SK-N-SH treated with all-trans-retinoic acid at 6 μM for 48 hours (cell line): ENCODE measurements around the gene SUMO1.

Source experiments
- ATAC-seq: fragments of 200-7000 bp; cut with Tn5 transposase; 3 replicates; pipeline ENCODE4 v1.9.1; 2020; ENCODE audit warnings: mild to moderate bottlenecking, moderate library complexity
- ARNTL ChIP-seq: fragments of 450-650 bp; formaldehyde crosslinking; IDR thresholded peaks from 2 replicates; pipeline ENCODE4 v1.5.0; 2020; ENCODE audit warnings: low read depth, mild to moderate bottlenecking, moderate library complexity, borderline replicate concordance
- BACH2 ChIP-seq: fragments of 250-450 bp; sonication (Bioruptor Pico); IDR thresholded peaks from 2 replicates; pipeline ENCODE4 v1.9.0; 2021; ENCODE audit warnings: mild to moderate bottlenecking, borderline replicate concordance
- CREB5 ChIP-seq: fragments of 250-450 bp; sonication (Bioruptor Pico); IDR thresholded peaks from 2 replicates; pipeline ENCODE4 v1.5.1; 2020; ENCODE audit warnings: low read depth, mild to moderate bottlenecking, moderate library complexity
- CSDC2 ChIP-seq: fragments of 250-450 bp; sonication (Bioruptor Pico); IDR thresholded peaks from 2 replicates; pipeline ENCODE4 v1.5.0; 2020; ENCODE audit warnings: mild to moderate bottlenecking, moderate library complexity
- CSRNP3 ChIP-seq: fragments of 250-450 bp; sonication (Bioruptor Pico); IDR thresholded peaks from 2 replicates; pipeline ENCODE4 v1.5.1; 2021; ENCODE audit warnings: mild to moderate bottlenecking, moderate library complexity
- ESRRG ChIP-seq: fragments of 250-450 bp; sonication (Bioruptor Pico); IDR thresholded peaks from 2 replicates; pipeline ENCODE4 v1.6.1; 2021; ENCODE audit warnings: mild to moderate bottlenecking
- ISL1 ChIP-seq: fragments of 250-450 bp; sonication (Bioruptor Pico); IDR thresholded peaks from 2 replicates; pipeline ENCODE4 v2.1.2; 2022; ENCODE audit warnings: mild to moderate bottlenecking, moderate library complexity
- OSR1 ChIP-seq: fragments of 250-450 bp; sonication (Bioruptor Pico); IDR thresholded peaks from 2 replicates; pipeline ENCODE4 v1.8.0; 2022; ENCODE audit warnings: moderate library complexity, mild to moderate bottlenecking, inconsistent platforms
- PATZ1 ChIP-seq: fragments of 250-450 bp; sonication (Bioruptor Pico); IDR thresholded peaks from 2 replicates; pipeline ENCODE4 v1.8.0; 2020; ENCODE audit warnings: mild to moderate bottlenecking, moderate library complexity, borderline replicate concordance
- POU6F1 ChIP-seq: fragments of 250-450 bp; sonication (Bioruptor Pico); IDR thresholded peaks from 2 replicates; pipeline ENCODE4 v1.8.0; 2021; ENCODE audit warnings: low read depth, mild to moderate bottlenecking, moderate library complexity, borderline replicate concordance
- PPARA ChIP-seq: fragments of 250-450 bp; sonication (Bioruptor Pico); IDR thresholded peaks from 2 replicates; pipeline ENCODE4 v1.5.0; 2020; ENCODE audit warnings: mild to moderate bottlenecking, borderline replicate concordance
- RARB ChIP-seq: fragments of 250-450 bp; sonication (Bioruptor Pico); IDR thresholded peaks from 2 replicates; pipeline ENCODE4 v1.8.0; 2021; ENCODE audit warnings: mild to moderate bottlenecking, moderate library complexity
- TCF4 ChIP-seq: fragments of 250-450 bp; sonication (Bioruptor Pico); IDR thresholded peaks from 2 replicates; pipeline ENCODE4 v1.8.0; 2021; ENCODE audit warnings: mild to moderate bottlenecking, moderate library complexity, borderline replicate concordance
- TOX ChIP-seq: fragments of 250-450 bp; sonication (Bioruptor Pico); IDR thresholded peaks from 2 replicates; pipeline ENCODE4 v1.8.0; 2021; ENCODE audit warnings: mild to moderate bottlenecking, moderate library complexity, borderline replicate concordance
- TSHZ2 ChIP-seq: fragments of 250-450 bp; sonication (Bioruptor Pico); IDR thresholded peaks from 2 replicates; pipeline ENCODE4 v1.5.0; 2020; ENCODE audit warnings: mild to moderate bottlenecking, moderate library complexity
- ZC3H10 ChIP-seq: fragments of 250-450 bp; sonication (Bioruptor Pico); IDR thresholded peaks from 2 replicates; pipeline ENCODE4 v1.5.1; 2021; ENCODE audit warnings: mild to moderate bottlenecking, moderate library complexity
- ZFP3 ChIP-seq: fragments of 250-450 bp; sonication (Bioruptor Pico); IDR thresholded peaks from 2 replicates; pipeline ENCODE4 v1.5.0; 2020; ENCODE audit warnings: mild to moderate bottlenecking, moderate library complexity
- ZFP30 ChIP-seq: fragments of 450-650 bp; formaldehyde crosslinking; IDR thresholded peaks from 2 replicates; pipeline ENCODE4 v1.5.0; 2022; ENCODE audit warnings: mild to moderate bottlenecking, moderate library complexity
- ZNF565 ChIP-seq: fragments of 450-650 bp; formaldehyde crosslinking; conservative IDR thresholded peaks from 2 replicates; pipeline ENCODE4 v1.5.0; 2020; ENCODE audit warnings: low read depth, mild to moderate bottlenecking, moderate library complexity
- ZNF70 ChIP-seq: fragments of 450-650 bp; formaldehyde crosslinking; IDR thresholded peaks from 2 replicates; pipeline ENCODE4 v1.5.0; 2020; ENCODE audit warnings: mild to moderate bottlenecking, moderate library complexity
- ZNF8 ChIP-seq: fragments of 450-650 bp; formaldehyde crosslinking; IDR thresholded peaks from 2 replicates; pipeline ENCODE4 v1.5.0; 2020; ENCODE audit warnings: mild to moderate bottlenecking, moderate library complexity

Gene SUMO1

GRCh38 chr2:202164411-202164810 lies 74.0 kb downstream of the SUMO1 start:
- no peak for TF ChIP-seq PATZ1 (CRISPR knock-in tag)
- TF ChIP-seq POU6F1, result no peak
- TF ChIP-seq, all 23 proteins: peak for 0
- ATAC-seq, result no peak

- TF ChIP-seq ZFP3 (CRISPR knock-in tag) (no peak), ZC3H10 (CRISPR knock-in tag) (no peak), RARB (CRISPR knock-in tag) (no peak), OSR1 (CRISPR knock-in tag) (no peak), ARNTL (CRISPR knock-in tag) (no peak)
- peak; percentile 63 for ATAC-seq
Measured at GRCh38 chr2:202161151-202161835, 77.1 kb downstream of the SUMO1 start.

GRCh38 chr2:202158796-202159195 lies 79.6 kb downstream of the SUMO1 start:
- no peak for TF ChIP-seq ISL1
- TF ChIP-seq ZNF8 (CRISPR knock-in tag), result no peak
- no peak for TF ChIP-seq ZNF565 (CRISPR knock-in tag)
- no peak for TF ChIP-seq ZFP30 (CRISPR knock-in tag)
- no peak for TF ChIP-seq ARNTL (CRISPR knock-in tag)
- TF ChIP-seq RARB (CRISPR knock-in tag), result no peak
- no peak for TF ChIP-seq CREB5 (CRISPR knock-in tag)
- TF ChIP-seq ESRRG (CRISPR knock-in tag), result no peak
- TF ChIP-seq ZC3H10 (CRISPR knock-in tag), result no peak
- TF ChIP-seq TOX (CRISPR knock-in tag), result no peak
- no peak for TF ChIP-seq CSRNP3
- TF ChIP-seq POU6F1, result no peak
- no peak for TF ChIP-seq TCF4 (CRISPR knock-in tag)
- TF ChIP-seq BACH2 (CRISPR knock-in tag), result no peak
- no peak for TF ChIP-seq TSHZ2 (CRISPR knock-in tag)
- TF ChIP-seq PATZ1 (CRISPR knock-in tag), result no peak
- no peak for TF ChIP-seq ZNF70
- no peak for TF ChIP-seq PPARA (CRISPR knock-in tag)
- TF ChIP-seq ZFP3 (CRISPR knock-in tag), result no peak
- no peak for TF ChIP-seq CSDC2 (CRISPR knock-in tag)
- TF ChIP-seq, all 23 proteins: peak for 0
- ATAC-seq, result peak; percentile 79
